HG03460 (cell line): ENCODE results near the gene AOC3.
"Not testable (repeated sequence)": the region's sequence is repeated elsewhere in the genome, so short reads cannot be mapped to it uniquely, and the experiment has no call there.

Source experiments
- ATAC-seq: cut with Tn5 transposase; IDR thresholded peaks from one replicate; pipeline ENCODE4 v1.9.1; 2021; ENCODE audit not compliant: unreplicated experiment

Gene AOC3

DNA sequence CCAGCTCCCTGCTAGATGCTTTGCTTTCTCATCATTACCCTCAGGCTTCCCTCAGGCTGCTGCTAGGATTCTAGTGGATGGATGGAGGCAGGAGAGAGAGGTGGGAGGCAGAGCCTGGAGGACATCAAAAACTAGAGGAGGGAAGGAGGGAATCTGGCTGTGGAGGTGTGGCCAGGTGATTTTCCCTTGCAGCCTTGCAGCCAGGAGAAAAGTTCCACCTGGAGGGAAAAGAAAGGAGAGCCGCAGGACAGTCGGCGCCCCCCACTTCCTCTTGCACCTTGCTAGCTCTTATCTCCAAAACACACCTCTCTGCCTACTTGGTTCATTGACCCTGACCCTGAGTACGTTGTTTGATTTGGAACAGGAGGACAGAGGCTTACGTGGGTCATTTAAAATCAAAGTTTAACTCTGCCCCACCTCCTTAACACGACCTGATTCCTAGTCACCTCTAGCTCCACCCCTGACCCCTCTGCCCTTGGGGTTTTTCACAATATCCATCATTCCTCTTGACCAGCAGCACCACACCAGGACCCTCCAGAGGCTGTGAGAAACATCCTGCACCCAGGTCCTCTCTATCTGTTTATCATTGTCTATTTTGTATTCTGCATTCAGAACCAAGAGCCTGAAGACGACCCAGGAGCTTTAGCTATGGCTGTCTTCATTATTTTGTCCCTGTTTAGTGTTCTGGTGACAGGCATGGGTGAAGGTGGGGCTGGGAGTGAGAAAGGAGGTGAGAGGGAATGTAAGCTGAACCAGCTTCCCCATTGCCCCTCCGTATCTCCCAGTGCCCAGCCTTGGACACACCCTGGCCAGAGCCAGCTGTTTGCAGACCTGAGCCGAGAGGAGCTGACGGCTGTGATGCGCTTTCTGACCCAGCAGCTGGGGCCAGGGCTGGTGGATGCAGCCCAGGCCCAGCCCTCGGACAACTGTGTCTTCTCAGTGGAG is 15.9 kb downstream of the AOC3 start:
- no peak for ATAC-seq

DNA sequence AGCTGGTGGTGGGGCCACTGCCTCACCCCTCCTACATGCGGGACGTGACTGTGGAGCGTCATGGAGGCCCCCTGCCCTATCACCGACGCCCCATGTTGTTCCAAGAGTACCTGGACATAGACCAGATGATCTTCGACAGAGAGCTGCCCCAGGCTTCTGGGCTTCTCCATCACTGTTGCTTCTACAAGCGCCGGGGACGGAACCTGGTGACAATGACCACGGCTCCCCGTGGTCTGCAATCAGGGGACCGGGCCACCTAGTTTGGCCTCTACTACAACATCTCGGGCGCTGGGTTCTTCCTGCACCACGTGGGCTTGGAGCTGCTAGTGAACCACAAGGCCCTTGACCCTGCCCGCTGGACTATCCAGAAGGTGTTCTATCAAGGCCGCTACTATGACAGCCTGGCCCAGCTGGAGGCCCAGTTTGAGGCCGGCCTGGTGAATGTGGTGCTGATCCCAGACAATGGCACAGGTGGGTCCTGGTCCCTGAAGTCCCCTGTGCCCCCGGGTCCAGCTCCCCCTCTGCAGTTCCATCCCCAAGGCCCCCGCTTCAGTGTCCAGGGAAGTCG is 16.8 kb downstream of the AOC3 start:
- not testable (repeated sequence) for ATAC-seq

DNA sequence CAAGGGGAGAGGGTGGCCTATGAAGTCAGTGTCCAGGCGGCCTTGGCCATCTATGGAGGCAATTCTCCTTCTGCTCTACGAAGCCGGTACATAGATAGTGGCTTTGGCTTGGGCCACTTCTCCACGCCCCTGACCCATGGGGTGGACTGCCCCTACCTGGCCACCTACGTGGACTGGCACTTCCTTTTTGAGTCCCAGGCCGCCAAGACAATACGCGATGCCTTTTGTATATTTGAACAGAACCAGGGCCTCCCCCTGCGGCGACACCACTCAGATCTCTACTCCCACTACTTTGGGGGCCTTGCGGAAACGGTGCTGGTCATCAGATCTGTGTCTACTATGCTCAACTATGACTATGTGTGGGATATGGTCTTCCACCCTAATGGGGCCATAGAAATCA is 17.3 kb downstream of the AOC3 start:
- no peak for ATAC-seq

DNA sequence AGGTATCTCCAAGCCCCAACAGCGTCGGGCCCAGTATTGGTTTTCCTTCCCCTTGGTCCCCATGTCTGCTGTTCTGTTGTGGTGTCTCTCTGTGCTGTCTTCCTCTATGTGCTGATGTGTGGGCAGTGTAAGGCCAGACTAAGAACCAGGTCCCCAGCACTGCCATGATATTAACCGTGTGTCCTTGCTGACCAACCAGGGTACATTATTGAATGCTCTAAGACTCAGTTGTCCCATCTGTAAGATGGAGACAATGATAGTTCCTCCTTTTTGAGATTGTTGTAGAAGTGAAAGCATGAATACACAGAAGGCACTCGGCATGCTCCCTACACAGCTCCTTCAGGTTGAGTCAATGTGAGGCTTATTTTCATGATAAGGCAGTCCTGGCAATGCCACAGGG is 20.6 kb downstream of the AOC3 start:
- ATAC-seq = no peak

DNA sequence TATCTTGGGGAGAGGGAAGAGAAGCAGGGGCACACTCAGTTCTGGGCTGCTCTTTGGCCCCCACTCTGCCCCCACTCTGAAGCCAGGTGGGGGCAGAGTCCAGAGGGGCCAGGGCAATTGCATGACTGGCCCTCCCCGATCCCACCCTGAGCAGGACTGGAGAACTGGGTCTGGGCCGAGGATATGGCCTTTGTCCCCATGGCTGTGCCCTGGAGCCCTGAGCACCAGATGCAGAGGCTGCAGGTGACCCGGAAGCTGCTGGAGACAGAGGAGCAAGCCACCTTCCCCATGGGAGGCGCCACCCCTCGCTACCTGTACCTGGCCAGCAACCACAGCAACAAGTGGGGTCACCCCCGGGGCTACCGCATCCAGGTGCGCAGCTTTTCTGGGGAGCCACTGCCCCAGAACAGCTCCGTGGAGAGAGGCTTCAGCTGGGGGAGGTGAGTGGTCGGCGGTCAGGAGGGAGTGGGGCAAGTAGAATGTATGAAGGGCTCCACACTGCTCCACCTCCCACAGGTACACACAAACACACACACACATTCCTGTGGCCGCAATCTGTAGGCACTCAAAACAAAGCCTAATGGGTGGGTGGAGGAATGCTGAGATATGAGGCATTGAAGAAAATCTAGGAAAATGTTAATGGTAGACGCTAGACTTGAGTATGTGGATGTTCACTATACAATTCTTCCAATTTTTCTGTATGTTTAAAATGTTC is 21.4 kb downstream of the AOC3 start:
- no peak for ATAC-seq

DNA sequence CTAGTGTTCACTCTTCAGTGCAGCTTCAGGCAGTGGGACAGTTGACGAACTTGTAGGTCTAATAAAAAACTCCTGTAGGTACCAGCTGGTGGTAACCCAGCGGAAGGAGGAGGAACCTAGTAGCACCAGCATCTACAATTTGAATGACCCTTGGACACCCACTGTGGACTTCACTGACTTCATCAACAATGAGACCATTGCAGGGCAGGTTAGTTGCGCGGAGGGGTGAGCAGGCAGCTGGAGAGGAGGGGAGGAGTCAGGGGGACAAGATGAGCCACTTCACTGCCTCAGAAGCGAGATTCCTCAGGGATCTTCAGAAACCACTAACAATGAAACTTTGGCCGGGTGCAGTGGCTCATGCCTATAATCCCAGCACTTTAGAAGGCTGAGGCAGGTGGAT is 22.3 kb downstream of the AOC3 start:
- ATAC-seq = no peak

DNA sequence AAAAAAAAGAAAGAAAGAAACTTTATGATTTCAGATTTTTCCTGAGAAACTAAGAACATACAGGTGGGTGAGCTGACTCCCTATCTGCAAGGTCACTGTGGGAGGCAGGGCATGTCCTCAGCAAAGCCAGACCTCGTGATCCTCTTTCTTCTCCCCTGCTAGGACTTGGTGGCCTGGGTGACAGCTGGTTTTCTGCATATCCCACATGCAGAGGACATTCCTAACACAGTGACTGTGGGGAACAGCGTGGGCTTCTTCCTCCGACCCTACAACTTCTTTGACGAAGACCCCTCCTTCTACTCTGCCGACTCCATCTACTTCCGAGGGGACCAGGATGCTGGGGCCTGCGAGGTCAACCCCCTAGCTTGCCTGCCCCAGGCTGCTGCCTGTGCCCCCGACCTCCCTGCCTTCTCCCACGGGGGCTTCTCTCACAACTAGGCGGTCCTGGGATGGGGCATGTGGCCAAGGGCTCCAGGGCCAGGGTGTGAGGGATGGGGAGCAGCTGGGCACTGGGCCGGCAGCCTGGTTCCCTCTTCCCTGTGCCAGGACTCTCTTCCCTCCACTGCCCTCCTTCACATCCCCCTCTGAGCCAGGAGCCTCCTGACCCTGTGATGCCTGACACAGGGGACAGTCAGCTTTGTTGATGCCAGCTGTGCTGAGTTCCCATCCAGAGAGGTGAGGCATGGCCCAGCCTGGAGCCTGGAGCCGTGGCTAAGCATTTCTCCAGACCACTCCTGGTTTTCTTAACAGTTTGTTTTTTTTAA is 23.1 kb downstream of the AOC3 start:
- ATAC-seq = not testable (repeated sequence)

DNA sequence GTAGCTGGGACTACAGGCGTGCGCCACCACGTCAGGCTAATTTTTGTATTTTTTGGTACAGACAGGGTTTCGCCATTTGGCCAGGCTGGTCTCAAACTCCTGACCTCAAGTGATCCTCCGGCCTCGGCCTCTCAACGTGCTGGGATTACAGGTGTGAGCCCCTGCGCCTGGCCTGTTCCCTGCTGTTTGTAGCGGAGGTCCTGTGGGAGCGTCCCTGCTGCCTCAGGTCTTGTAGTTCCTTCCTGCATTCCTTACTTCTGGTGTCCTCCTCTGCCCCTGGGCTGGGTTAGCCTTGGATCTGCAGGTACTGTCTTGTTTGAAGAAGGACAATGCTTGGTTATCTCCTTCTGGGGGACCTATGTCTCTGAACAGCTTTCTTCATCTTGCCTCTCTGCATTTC is 26.0 kb downstream of the AOC3 start:
- no peak for ATAC-seq

DNA sequence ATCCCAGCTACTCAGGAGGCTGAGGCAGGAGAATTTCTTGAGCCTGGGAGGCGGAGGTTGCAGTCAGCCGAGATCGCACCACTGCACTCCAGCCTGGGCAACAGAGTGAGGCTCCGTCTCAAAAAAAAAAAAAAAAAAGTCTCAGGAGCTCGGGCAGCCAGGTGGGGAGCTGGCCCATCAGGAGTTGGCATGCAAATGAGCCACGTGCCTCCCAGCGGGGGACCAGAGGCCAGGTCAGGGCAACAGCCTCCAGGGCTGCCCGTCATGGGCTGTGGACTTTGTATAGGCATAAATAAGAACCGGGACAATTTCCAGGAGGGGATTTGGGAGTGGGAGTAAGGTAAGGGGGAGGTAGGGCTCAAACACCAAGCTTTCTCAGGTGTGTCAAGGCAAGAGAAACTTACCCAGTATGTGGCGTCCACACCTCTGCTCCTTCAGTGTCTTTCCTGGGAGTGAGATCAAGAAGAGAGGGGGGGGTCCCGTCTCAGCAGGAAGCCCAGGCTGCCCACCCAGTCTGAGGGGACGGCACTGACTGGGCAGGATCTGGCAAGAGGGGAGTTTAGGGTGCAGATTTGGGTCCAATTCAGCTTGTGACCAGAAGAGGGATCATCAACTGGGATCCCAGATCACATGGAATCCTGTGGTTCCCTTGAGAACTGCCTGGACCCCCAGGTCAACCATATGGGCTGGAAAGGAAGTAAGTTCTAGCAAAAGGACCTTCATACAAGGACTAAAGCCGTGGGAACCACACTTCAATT is 27.3 kb downstream of the AOC3 start:
- no peak for ATAC-seq

DNA sequence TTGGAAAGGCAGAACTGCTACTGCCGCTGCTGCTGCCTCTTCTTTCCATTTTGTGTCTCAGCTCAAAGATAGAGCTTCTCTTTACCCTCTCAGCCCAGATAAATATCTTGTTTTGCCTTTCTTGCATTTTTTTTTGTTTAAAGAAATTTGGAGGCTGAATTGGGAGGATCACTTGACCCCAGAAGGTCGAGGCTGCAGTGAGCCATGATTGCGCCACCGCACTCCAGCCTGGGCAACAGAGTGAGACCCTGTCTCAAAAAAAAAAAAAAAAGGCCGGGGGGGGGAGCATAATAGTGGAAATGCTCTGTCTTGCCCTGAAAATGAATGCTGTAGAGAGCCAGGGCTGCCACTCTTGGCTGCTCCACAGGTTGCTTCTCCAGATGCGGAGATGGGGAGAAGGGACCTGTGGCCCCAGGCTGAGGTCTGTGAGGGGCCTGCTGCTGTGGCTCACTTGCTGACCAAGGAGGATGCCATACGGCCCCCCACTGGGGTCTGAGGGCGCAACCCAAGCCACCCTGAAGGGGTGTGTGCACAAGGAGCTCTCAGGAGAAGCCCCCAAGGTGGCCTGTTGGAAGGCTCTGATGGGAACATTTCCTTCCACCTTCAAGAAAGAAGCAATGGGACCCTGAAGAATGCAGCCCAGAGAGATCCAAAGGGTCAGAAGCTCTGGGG is 28.1 kb downstream of the AOC3 start:
- no peak for ATAC-seq

DNA sequence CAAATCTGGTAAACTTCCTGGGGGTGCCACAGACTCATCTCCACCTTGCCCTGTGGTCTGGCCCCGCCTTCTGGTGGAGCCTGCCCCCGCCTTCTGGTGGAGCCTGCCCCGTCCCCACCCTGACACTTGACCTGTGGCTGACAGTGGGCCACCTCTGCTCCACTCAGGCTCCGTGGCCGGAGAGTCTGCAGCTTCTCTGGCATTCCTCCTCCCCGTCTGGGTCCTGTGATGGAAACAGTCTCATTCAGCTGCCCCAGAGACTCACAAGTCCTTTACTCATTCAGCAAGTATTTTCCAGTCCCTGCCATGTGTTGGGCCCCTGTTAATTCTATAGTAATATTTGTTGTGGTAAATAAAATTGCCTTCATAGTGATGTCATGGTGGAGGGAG is 28.6 kb downstream of the AOC3 start:
- no peak for ATAC-seq

DNA sequence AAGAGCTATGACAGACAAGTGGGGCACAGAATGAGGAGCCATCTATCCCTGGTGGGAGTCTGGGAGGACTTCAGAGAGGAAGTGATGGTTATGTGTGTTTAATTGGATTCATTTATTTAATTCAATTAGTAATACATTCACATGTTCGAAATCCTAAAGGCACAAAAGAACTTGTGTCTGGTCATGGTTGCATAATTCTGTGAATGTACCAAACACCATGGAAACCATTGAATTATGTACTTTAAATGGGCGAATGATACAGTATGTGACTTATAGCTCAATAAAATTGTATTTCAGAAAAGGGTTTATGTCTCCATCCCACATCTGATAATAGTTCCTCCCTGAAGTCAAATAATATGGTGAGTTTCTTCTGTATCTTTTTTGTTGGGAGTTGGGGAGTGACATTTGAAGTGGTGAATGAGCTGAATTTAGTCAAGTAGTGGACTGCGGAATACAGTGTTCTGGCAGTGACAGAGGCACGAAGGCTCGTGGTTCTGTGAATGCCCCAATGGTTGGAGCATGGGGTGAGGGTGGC is 29.8 kb downstream of the AOC3 start:
- ATAC-seq = no peak

DNA sequence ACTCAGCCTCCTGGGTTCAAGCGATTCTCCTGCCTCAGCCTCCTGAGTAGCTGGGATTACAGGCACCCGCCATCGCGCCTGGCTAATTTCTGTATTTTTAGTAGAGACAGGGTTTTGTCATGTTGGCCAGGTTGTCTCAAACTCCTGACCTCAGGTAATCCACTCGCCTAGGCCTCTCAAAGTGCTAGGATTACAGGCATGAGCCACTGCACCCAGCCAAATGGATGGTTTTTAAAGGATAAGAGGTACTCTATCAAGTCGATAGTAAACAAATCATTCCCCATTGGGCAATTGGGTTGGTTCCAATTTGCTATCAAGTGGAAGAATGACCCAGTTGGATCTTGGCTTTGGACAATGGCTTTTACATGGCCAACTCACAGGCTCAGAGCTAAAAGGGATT is 30.7 kb downstream of the AOC3 start:
- not testable (repeated sequence) for ATAC-seq

DNA sequence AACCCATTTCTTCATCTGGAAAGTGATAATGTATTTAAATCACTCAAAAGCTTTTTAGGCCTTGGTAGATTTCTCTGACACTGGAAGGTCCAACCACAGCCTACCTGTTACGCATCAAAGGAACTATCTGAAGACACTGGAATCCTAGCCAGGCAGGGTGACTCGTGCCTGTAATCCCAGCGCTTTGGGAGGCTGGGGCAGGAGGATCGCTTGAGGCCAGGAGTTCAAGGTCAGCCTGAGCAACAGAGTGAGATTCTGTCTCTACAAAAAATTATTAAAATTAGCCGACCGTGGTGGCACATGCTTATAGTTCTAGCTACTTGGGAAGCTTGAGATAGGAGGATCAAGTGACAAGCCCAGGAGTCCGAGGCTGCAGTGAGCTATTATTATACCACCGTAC is 31.2 kb downstream of the AOC3 start:
- no peak for ATAC-seq

DNA sequence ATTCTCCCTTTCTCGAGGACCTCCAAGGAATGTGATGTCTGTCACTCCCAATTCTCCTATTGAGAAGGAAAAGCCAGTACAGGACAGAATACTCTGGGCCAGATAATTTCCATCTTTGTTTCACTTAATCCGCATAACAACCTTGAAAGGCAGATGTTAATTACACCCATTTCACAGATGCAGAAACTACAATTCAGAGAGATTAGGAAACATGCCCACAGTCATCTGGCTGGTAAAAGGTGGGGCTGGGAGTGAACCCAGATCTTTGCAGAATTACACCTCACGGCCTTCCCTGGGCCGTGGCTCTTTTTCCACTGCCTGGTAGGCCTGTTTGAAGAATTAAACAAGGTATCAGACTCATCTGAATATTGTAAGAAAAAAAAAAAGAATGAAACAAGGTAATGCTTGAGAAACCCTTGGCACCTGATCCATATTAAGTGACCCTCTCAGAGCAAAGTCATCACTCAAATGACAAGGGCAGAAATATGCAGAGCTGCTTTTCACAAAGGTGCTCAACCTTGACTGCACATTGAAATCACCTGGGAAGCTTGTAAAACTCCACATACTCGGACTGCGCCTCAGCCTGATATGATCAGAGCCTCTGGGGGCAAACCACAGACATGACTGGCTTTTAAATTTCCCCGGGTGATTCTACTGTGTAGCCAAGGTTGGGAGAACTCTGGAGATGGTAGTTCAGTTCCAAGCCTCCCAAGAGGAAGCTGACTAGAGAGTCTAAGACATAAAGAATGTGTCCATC is 33.0 kb downstream of the AOC3 start:
- ATAC-seq = no peak

DNA sequence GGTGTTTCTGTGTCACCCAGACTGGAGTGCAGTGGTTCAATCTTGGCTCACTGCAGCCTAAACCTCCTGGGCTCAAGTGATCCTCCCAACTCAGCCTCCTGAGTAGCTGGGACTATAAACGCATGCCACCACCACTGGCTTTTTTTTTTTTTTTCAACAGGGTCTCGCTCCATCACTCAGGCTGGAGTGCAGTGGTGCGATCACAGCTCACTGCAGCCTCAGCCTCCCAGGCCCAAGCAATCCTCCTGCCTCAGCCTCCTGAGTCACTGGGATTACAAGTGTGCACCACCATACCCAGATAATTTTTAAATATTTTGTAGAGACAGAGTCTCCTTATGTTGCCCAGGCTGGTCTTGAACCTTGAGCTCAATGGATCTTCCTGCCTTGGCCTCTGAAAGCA is 34.8 kb downstream of the AOC3 start:
- not testable (repeated sequence) for ATAC-seq

DNA sequence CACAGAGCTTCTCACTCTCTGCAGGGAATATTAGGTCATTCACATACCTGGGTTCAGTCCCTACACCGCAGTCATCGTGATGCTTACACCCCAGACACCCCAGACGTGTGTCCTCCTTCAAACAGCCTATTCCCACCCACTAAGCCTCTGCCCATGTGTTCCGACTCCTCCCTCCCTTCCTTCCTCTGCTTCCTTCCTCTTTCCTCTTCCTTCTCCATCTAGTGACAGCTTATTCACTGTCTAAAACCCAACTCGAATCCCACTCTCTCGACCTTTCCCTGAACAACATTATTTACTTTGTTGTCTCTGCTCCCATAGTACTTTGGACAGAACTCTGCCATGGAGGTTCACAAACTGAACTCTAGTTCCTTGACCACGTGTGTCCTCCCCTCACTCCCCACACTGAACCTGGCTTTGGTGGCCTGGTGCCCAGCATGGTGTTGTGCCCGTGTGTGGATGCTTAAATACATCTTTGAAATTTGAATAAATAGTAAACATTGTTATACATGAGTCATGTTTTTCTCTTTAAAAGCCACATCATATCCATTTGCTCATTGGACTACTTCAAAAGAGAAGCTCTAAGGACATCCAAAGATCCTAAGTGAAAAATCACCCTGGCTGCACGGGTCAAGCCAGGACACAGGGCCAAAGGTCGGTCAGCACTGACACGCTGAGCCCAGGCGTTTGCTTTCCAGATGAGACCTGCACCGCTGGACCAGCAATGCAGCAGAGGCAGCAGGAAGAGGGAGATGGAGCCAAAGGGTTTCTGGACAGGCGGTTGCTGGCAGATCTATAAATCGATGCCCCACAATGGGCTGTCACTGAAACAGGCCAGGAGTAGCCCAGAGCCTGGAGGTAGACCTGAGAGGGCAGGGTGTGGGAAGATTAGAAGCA is 35.5 kb downstream of the AOC3 start:
- no peak for ATAC-seq

DNA sequence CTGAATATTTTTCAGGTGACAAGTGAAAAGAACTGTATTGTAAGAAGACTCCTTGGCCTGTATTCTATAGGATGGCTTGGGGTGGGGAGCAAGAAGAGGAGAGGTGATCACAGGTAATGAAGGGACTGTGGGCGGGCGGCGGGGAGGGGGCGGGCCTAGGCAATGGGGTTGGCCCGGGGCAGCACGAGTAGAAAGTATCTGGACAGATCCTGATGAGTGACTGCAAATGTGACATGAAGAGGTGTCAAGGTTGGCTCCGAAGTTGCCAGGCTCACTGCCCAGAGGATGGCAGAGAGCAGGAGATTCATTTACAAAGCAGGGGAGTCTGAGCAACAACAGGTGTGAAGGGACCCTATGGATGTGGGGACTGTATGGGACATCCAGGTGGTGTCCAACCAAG is 38.8 kb downstream of the AOC3 start:
- ATAC-seq = no peak
